Lung (tissue), 12 donors: ENCODE measurements around the gene FGFBP3. TPM values are rescaled to one million over a fixed set of nuclear protein-coding genes. Genes with fewer than 3 reads are reported as not detected.
A peak's percentile ranks its signal among the peaks of the same experiment; 100 is the strongest.

Source experiments
- ATAC-seq: fragments of 200-7000 bp; cut with Tn5 transposase; one replicate; pipeline ENCODE4 v1.9.1; 2020; ENCODE audit warnings: moderate number of reproducible peaks; ENCODE audit not compliant: insufficient read depth, low FRiP score
- DNase-seq, 3 donors: peaks; one replicate each; pipeline ENCODE4 v3.0.0-alpha.2; 2013 to 2017
- H3K27ac ChIP-seq, 2 donors: one replicate each; pipeline ENCODE4 v1.5.1; 2013; ENCODE audit warnings: mild to moderate bottlenecking in 2 of 2, moderate library complexity in 2 of 2, control low read depth in 1 of 2, inconsistent platforms in 1 of 2, low read depth in 1 of 2, low read length in 1 of 2
- H3K27me3 ChIP-seq, 3 donors: one replicate each; pipeline ENCODE4 v1.5.1; 2013; ENCODE audit warnings: low read length in 2 of 3; ENCODE audit not compliant: control insufficient read depth in 3 of 3, insufficient read depth in 3 of 3
- H3K36me3 ChIP-seq, 4 donors: one replicate each; pipeline ENCODE4 v1.5.1; 2013; ENCODE audit warnings: low read length in 4 of 4, mild to moderate bottlenecking in 1 of 4, moderate library complexity in 1 of 4; ENCODE audit not compliant: control insufficient read depth in 4 of 4, insufficient read depth in 4 of 4
- H3K4me1 ChIP-seq, 5 donors: one replicate each; pipeline ENCODE4 v1.5.1; 2013; ENCODE audit warnings: low read length in 5 of 5, mild to moderate bottlenecking in 2 of 5, moderate library complexity in 1 of 5; ENCODE audit not compliant: control insufficient read depth in 5 of 5, insufficient read depth in 5 of 5
- H3K4me3 ChIP-seq: one replicate; pipeline ENCODE4 v1.5.1; 2013; ENCODE audit warnings: mild to moderate bottlenecking, control low read depth, moderate library complexity
- H3K9ac ChIP-seq, 2 donors: one replicate each; pipeline ENCODE4 v1.5.1; 2013; ENCODE audit warnings: low read length in 2 of 2, control low read depth in 1 of 2; ENCODE audit not compliant: insufficient read depth in 1 of 2
- H3K9me3 ChIP-seq, 4 donors: one replicate each; pipeline ENCODE4 v1.5.1; 2013; ENCODE audit warnings: low read length in 3 of 4, mild to moderate bottlenecking in 1 of 4, moderate library complexity in 1 of 4; ENCODE audit not compliant: control insufficient read depth in 4 of 4, insufficient read depth in 3 of 4
- WGBS, 2 donors: extraction: QIAGEN DNeasy Blood & Tissue Kit; methylation state at CpG; one replicate each; pipeline ENCODE4 v1.1.7; 2013; 5-methylcytosine and 5-hydroxymethylcytosine counted together
- polyA plus RNA-seq, 2 donors: library from polyadenylated mRNA; stranded (reverse); fragments of 200-250 nt; gene quantifications; one replicate each; pipeline ENCODE4 v1.2.1, GENCODE V29; 2013
- total RNA-seq, 2 donors: library from RNA; depleted of rRNA in 1 of 2; stranded (reverse); fragments of >200 nt in 1 of 2; gene quantifications; one replicate each; pipeline ENCODE4 v1.2.1, GENCODE V29; 2014 to 2021
- TF ChIP-seq, protein P1 (sequence below): IDR thresholded peaks from 2 replicates; pipeline ENCODE4 v1.5.1; 2012; ENCODE audit warnings: mild to moderate bottlenecking; ENCODE audit errors: control extremely low read depth, extremely low read depth
- donor health status: control.
- donor health status: control.
- donor health status: Bipolar disorder and iron deficiency.
- donor health status: healthy.
- donor health status: DM: yes; HTN: yes; CAD: no.

Gene FGFBP3
- total and polyA plus RNA-seq, 4 donors = 0.81 to 2.3 (median 1.2) TPM

DNA sequence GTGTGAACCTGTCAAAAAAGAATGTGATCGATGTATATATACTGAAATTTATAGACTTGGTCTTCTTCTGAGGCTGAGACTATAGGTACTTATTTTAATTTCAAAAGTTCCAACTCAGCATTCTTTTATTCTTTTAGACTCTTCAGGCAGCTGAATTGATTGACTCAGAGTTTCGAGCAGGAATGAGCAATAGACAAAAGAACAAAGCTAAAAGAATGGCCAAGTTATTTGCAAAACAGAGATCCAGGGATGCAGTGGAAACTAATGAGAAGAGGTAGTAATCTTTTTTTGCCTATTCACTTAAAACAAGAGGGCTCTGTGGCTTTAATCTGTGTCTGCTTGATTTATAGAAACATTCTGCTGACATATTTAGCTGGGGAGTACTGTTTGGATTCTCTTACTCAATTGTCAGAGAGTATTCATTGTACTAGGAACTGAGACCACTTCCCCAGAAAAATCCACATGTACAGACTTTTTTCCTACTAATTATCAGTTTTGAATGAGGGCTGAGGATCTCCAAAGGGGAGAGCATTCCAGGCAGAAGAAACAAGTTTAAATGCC is 44.4 kb upstream of the FGFBP3 start:
- Histone ChIP-seq H3K36me3 (peaks cover 15 to 47% (median 29%) of the 10 kb centered on the region in 4 donors), H3K4me1 (no peaks in the 10 kb centered on the region), H3K9me3 (no peaks in the 10 kb centered on the region), H3K27me3 (no peaks in the 10 kb centered on the region), H3K9ac (no peak overlapping the region), H3K27ac (no peak overlapping the region), H3K4me3 (no peak overlapping the region)
- WGBS, 2 donors = 96 to 99% methylated on average over 2 of the region's 2 CpGs
- no peak for ATAC-seq
- DNase-seq = no peak
- TF ChIP-seq, protein P1, sequence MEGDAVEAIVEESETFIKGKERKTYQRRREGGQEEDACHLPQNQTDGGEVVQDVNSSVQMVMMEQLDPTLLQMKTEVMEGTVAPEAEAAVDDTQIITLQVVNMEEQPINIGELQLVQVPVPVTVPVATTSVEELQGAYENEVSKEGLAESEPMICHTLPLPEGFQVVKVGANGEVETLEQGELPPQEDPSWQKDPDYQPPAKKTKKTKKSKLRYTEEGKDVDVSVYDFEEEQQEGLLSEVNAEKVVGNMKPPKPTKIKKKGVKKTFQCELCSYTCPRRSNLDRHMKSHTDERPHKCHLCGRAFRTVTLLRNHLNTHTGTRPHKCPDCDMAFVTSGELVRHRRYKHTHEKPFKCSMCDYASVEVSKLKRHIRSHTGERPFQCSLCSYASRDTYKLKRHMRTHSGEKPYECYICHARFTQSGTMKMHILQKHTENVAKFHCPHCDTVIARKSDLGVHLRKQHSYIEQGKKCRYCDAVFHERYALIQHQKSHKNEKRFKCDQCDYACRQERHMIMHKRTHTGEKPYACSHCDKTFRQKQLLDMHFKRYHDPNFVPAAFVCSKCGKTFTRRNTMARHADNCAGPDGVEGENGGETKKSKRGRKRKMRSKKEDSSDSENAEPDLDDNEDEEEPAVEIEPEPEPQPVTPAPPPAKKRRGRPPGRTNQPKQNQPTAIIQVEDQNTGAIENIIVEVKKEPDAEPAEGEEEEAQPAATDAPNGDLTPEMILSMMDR = no peak

DNA sequence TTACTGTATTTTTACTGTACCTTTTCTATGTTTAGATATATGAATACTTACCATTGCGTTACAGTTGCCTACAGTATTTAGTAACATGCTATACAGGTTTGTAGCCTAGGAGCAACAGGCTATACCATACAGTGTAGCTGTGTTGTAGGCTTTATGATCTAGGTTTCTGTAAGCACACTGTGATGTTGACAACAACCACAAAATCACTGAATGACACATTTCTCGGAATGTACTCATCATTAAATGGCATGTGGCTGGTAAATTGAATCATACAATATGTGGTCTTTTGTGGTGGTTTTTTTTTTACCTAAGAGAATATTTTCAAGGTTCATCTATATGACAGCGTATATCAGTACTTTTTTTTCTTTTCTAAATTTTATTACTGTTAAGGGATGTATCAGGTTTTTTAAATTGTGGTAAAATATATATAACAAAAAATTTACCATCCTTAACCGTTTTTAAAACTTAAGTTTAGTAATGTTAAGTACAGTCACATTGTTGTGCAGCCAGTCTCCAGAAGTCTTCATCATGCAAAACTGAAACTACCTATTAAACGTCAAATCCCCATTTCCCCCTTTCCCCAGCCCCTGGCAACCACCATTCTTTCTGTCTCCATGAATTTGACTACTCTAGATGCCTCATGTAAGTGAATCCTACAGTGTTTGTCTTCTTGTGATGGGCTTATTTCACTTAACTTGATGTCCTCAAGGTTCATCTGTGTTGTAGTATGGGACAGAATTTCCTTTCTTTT is 35.8 kb upstream of the FGFBP3 start:
- H3K4me3 ChIP-seq = no peak overlapping the region
- no peaks in the 10 kb centered on the region for H3K4me1 ChIP-seq
- H3K27ac ChIP-seq = no peak overlapping the region
- H3K9me3 ChIP-seq = no peaks in the 10 kb centered on the region
- H3K27me3 ChIP-seq = no peaks in the 10 kb centered on the region
- DNase-seq = no peak
- WGBS, 2 donors = 84 to 92% methylated on average over 5 of the region's 5 CpGs
- H3K36me3 ChIP-seq = peaks cover 5 to 16% (median 14%) of the 10 kb centered on the region in 4 donors
- H3K9ac ChIP-seq = no peak overlapping the region
- ATAC-seq = no peak
- TF ChIP-seq, protein P1 = no peak

DNA sequence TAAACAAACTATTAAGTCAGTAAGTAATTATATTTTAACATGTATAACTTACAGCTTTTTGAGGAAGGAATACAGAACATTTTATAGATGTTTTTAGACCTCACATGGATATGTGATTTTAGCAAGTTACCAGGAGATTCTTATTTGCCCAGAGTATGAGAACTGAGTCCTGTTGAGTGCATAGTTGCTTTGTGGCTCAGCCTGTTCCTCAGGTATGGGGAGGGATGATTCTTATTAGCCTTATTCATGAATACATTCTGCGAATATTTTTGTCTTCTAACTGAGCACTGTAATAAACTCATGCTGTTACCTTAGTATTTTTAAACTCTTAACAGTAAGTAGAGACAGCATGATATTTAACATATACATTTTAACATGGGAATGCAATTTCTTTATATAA is 32.1 kb upstream of the FGFBP3 start:
- no peaks in the 10 kb centered on the region for H3K27me3 ChIP-seq
- H3K9ac ChIP-seq = no peak overlapping the region
- no peaks in the 10 kb centered on the region for H3K4me1 ChIP-seq
- TF ChIP-seq, protein P1 = no peak
- WGBS, 2 donors = 72 to 84% methylated on average over 1 of the region's 1 CpG
- H3K9me3 ChIP-seq = no peaks in the 10 kb centered on the region
- no peak overlapping the region for H3K27ac ChIP-seq
- ATAC-seq (no peak), DNase-seq (peak in 1 of 3 donors; percentile 3)
- peaks cover 7 to 20% (median 13%) of the 10 kb centered on the region in 4 donors for H3K36me3 ChIP-seq
- no peak overlapping the region for H3K4me3 ChIP-seq
